BJ (cell line): ENCODE data around the gene CCL1. TPM values are rescaled to one million over a fixed set of nuclear protein-coding genes. Genes with fewer than 3 reads are reported as not detected.

Experiments used
- CTCF ChIA-PET: fragments of 350-600 bp; formaldehyde crosslinking; extraction: SDS; loops from one replicate; lab custom pipeline; 2021; ENCODE audit warnings: antibody characterized with exemption, inconsistent platforms; lab: Yijun Ruan, JAX
- POLR2A ChIA-PET: fragments of 300-600 bp; sonication (Branson Sonifier 250); formaldehyde crosslinking; extraction: SDS; loops from one replicate; lab custom pipeline; 2021; ENCODE audit warnings: antibody characterized with exemption; lab: Charles Lee
- DNase-seq: peaks from one replicate; pipeline ENCODE4 v3.0.0-alpha.2; 2011; ENCODE audit warnings: low read depth
- H3K27me3 ChIP-seq: 2 replicates; pipeline ENCODE4 v1.6.0; 2011; ENCODE audit warnings: low read length; ENCODE audit not compliant: control insufficient read depth, insufficient read depth
- H3K36me3 ChIP-seq: 2 replicates; pipeline ENCODE4 v1.5.1; 2011; ENCODE audit warnings: low read length; ENCODE audit not compliant: control insufficient read depth, insufficient read depth
- H3K4me3 ChIP-seq: 2 replicates; pipeline ENCODE4 v1.5.1; 2011; ENCODE audit warnings: low read depth, mild to moderate bottlenecking, control low read depth, low read length
- polyA plus RNA-seq: library from polyadenylated mRNA; depleted of rRNA; stranded (reverse); fragments of >200 nt; gene quantifications from 2 replicates; pipeline ENCODE4 v1.2.3, GENCODE V29; 2011
- TF ChIP-seq, protein P1 (sequence below): IDR thresholded peaks from 2 replicates; pipeline ENCODE4 v1.5.1; 2011; ENCODE audit warnings: low read depth, mild to moderate bottlenecking, control low read depth, inconsistent platforms, low read length, moderate library complexity; ENCODE audit not compliant: insufficient read depth

CCL1 gene
- polyA plus RNA-seq, 1 experiment, result not detected

DNA sequence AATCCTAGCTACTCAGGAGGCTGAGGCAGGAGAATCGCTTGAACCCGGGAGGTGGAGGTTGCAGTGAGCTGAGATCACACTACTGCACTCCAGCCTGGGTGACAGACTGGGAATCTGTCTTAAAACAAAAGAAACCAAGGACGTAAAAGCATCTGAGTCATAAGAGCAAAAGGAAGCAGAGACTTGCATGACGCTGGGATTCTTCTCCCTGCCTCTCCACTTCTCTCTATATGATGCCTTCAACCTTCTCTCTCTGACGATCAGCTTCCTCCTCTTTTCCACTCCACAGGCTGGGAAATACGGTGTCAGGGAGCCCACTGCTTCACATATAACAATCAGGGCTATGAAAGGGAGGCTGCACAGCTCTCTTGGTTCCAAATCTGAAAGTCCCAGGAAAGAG is 43.2 kb upstream of the CCL1 start:
- Histone ChIP-seq H3K4me3 (no peak overlapping the region), H3K27me3 (peaks cover under 1% of the 10 kb centered on the region; the same call in 1 of the 2 replicates), H3K36me3 (no peaks in the 10 kb centered on the region)
- ChIA-PET POLR2A (no interaction called here), CTCF (interaction anchor here (1.1 kb wide), 1 partner anchor 19 kb away, joined by 5 read pairs; no protein-coding TSS in a partner anchor)
- TF ChIP-seq, protein P1, sequence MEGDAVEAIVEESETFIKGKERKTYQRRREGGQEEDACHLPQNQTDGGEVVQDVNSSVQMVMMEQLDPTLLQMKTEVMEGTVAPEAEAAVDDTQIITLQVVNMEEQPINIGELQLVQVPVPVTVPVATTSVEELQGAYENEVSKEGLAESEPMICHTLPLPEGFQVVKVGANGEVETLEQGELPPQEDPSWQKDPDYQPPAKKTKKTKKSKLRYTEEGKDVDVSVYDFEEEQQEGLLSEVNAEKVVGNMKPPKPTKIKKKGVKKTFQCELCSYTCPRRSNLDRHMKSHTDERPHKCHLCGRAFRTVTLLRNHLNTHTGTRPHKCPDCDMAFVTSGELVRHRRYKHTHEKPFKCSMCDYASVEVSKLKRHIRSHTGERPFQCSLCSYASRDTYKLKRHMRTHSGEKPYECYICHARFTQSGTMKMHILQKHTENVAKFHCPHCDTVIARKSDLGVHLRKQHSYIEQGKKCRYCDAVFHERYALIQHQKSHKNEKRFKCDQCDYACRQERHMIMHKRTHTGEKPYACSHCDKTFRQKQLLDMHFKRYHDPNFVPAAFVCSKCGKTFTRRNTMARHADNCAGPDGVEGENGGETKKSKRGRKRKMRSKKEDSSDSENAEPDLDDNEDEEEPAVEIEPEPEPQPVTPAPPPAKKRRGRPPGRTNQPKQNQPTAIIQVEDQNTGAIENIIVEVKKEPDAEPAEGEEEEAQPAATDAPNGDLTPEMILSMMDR, result no peak
- no peak for DNase-seq

DNA sequence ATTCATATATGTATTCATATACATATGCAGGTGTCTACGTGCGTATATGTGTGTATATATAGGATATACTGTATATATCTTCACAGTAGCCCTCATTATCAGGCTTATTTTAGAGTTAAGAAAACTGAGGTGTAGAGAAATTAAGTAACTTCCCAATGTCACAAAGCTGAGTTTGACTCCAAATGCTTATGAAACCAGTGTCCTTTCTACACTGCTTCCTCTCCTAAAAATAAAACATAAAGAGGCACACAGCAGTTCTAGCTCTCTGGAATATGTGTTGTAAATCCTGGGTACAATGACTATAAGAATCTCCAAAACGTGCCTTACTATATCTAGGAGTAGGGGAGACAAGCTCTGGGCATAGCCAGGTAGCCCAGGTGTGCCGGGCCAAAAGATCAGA is 40.0 kb upstream of the CCL1 start:
- no peak overlapping the region for H3K4me3 ChIP-seq
- ChIA-PET CTCF (no interaction called here), POLR2A (no interaction called here)
- DNase-seq, result no peak
- TF ChIP-seq, protein P1, result no peak
- peaks cover 1% of the 10 kb centered on the region; the same call in 1 of the 2 replicates for H3K27me3 ChIP-seq
- H3K36me3 ChIP-seq, result no peaks in the 10 kb centered on the region

DNA sequence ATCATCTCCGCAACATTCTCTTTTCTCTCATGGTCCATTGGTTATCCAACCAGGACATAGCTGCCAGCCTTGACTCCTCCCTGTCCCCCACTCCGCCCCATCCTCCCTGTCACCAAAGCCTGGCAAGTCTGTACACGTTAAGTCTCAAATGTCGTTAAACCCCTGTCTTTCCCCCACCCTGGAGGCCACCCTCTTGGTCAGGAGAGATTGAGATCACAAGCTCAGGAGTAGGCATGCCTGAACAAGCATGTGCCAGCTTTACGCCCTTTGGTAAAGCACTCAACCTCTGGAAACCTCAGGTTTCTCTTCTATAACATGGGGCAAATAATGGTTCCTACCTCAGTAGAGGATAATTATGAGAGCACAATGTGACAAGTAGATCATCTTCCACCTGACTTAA is 38.1 kb upstream of the CCL1 start:
- CTCF ChIA-PET, result interaction anchor here (2.8 kb wide), 1 partner anchor 19 kb away, joined by 13 read pairs; no protein-coding TSS in a partner anchor
- Histone ChIP-seq H3K4me3 (no peak overlapping the region), H3K36me3 (no peaks in the 10 kb centered on the region), H3K27me3 (peaks cover 1% of the 10 kb centered on the region; the same call in 1 of the 2 replicates)
- TF ChIP-seq, protein P1, result no peak
- POLR2A ChIA-PET, result no interaction called here
- no peak for DNase-seq

DNA sequence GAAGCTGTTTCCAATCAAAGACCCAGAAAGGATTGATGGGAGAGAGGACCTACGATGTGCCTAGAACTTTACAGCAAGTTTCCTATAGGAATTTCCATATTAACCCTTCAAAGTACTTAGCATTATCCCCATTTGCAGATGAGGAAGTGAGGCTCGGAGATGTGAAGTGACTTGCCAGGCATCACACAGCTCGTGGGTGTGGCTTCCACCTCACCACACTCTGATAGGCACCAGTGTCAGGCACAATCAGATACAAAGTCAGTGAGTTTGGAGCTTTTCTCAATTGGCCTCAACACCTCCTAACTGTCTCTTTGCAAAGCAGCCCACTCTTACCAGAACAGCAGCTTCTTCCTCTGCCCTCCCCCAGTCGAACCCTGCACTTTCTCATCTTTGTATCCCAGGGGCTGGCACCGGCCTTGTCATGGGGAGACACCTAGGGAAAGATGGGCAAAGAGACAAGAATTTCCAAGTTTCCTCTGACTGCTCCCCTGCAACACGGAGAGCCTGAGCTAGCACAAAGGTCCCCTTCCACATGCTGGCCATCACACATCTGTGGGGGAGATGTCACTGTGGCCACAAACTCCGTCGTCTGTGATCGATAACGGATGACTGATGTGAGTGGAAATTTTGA is 37.4 kb upstream of the CCL1 start:
- ChIA-PET CTCF (interaction anchor here (2.8 kb wide), 1 partner anchor 20 kb away, joined by 13 read pairs; no protein-coding TSS in a partner anchor), POLR2A (no interaction called here)
- TF ChIP-seq, protein P1, result no peak
- Histone ChIP-seq H3K36me3 (no peaks in the 10 kb centered on the region), H3K27me3 (peaks cover 1% of the 10 kb centered on the region; the same call in 1 of the 2 replicates), H3K4me3 (no peak overlapping the region)
- no peak for DNase-seq

DNA sequence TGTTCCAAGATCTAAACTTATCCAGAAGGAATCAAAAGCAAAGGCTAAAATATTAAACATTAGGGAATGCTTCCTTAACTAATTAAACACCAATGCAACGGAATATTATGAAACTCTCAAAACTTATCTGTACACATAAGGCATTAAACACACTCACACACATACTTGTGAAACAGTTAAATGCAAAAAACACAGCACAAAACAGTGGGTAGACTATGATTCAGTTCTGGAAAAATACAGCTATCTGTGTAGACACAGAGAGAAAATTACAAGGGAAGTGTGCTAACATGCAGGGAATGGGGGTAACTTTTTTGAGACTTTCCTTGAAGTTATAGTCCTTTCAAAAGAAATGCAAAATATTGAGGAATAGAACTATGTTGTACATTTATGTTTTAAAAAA is 36.7 kb upstream of the CCL1 start:
- CTCF ChIA-PET, result interaction anchor here (1.9 to 2.8 kb wide), 2 partner anchors 11 to 20 kb away, joined by 8 to 13 read pairs; no protein-coding TSS in a partner anchor
- H3K4me3 ChIP-seq, result no peak overlapping the region
- no peak for DNase-seq
- peaks cover 1% of the 10 kb centered on the region; the same call in 1 of the 2 replicates for H3K27me3 ChIP-seq
- no peaks in the 10 kb centered on the region for H3K36me3 ChIP-seq
- POLR2A ChIA-PET, result no interaction called here
- TF ChIP-seq, protein P1, result no peak
